HL-60/S4 treated with retinoic acid at 250 ng/mL for 4 days and 3 days (cell line): ENCODE results near the gene INPP4B.
"Not testable (repeated sequence)": the region's sequence is repeated elsewhere in the genome, so short reads cannot be mapped to it uniquely, and the experiment has no call there.

Source experiments
- in situ Hi-C: fragments of 300-500 bp; cut with MboI; formaldehyde crosslinking; loops from 2 replicates; pipeline ENCODE4 v1.7.0; 2022; ENCODE audit warnings: low sequenced_read_pairs

INPP4B gene

DNA sequence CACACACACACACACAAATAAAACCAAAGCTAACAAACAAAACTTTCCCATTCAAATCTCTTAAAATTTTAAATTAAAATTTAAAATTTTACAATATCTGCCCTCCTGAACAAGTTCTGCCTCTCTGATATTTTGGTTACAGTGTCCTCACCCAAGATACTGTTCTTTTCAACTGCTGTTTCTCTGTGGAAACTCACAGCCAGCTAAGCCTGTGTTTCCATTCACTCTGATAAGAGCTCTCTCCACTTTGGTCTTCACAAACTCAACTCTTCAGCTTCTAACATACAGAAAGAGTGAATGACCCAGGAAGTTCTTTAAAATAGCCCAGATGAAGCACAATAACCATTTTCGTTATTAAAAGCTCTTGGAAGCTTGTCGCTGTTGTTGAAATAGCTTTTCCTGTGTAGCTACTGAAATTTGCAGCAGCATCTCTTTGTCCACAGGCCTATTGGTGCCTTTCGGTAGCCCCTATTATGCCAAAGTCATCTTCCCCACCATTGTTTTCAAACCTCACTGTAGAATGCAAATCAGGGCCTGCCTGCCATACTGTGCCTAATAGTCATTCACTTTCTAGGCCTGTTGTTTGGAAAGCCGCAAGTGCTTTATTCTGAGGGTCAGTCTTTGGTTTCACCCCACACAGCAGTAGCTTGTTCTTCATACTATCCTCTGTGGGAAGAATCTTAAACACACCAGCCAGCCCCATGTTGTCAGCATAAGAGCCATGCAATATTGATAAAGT, 19.4 kb downstream of the INPP4B start:
- in situ Hi-C loops: no loop called here

GRCh38 chr4:142824368-142824767, 21.7 kb downstream of the INPP4B start:
- in situ Hi-C loops: no loop called here

DNA sequence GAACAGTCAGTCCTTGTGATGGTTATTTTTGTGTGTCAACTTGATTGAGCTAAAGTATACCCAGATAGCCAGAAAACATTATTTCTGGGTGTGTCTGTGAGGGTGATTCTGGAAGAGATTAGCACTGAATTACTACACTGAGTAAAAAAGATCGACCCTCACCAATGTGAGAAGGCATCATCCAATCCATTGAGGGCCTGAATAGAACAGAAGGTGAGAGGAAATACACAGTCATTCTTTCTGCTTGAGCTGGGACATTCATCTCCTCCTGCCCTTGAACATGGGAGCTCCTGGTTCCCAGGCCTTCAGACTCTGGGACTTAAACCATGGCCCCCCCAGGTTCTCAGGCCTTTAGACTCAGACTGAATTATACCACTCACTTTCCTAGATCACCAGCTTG, 22.3 kb downstream of the INPP4B start:
- in situ Hi-C loops: no loop called here

DNA sequence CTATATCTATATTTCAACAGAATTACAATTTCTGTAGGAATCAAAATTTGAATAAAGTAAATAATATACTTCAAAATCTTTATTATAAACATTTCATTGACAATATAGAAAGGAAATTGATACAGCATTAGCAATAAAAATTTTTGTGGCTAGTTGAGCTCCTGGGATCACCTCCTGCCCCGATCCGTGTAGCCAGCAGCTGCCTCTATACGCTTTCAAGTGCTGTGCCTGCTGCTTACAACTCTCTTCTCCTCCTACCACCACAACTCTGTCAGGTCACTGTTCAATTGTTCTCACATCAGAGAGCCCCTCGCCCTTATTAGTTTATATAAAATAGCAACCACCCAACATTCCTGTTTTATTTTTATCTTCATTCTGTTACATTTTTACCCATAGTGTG, 27.6 kb downstream of the INPP4B start:
- in situ Hi-C loops: no loop called here

- in situ Hi-C loops: no loop called here
Observed at GRCh38 chr4:142818031-142818430, 28.1 kb downstream of the INPP4B start.

GRCh38 chr4:142817442-142817841, 28.7 kb downstream of the INPP4B start:
- in situ Hi-C loops: no loop called here

GRCh38 chr4:142815834-142816233, 30.3 kb downstream of the INPP4B start:
- in situ Hi-C loops: no loop called here

- in situ Hi-C loops: no loop called here
Observed at GRCh38 chr4:142813388-142813787, 32.7 kb downstream of the INPP4B start.

- in situ Hi-C loops: no loop called here
Observed at GRCh38 chr4:142812091-142812490, 34.0 kb downstream of the INPP4B start.

GRCh38 chr4:142811034-142811433, 35.1 kb downstream of the INPP4B start:
- in situ Hi-C loops: no loop called here

DNA sequence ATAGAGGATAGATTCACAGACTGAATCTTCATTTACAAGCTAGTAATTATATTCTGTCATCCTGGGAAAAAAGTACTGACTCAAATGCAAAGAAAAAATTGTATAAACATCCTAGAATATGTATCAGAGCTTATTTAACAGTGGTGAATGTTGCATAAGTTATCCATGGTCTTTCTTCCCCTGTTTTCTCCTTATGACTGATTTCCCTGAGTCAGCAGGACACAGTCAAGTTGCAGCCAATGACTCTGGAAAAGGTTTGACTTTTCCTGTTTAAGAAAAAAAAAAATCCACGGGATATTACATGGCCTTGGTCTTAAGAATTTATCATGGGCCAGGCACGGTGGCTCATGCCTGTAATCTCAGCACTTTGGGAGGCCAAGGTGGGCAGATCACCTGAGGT, 36.5 kb downstream of the INPP4B start:
- in situ Hi-C loops: no loop called here

GRCh38 chr4:142803879-142804278, 42.2 kb downstream of the INPP4B start:
- in situ Hi-C loops: not testable (repeated sequence)

GRCh38 chr4:142801966-142802365, 44.1 kb downstream of the INPP4B start:
- in situ Hi-C loops: no loop called here

GRCh38 chr4:142781114-142781513, 65.0 kb downstream of the INPP4B start:
- in situ Hi-C loops: no loop called here

DNA sequence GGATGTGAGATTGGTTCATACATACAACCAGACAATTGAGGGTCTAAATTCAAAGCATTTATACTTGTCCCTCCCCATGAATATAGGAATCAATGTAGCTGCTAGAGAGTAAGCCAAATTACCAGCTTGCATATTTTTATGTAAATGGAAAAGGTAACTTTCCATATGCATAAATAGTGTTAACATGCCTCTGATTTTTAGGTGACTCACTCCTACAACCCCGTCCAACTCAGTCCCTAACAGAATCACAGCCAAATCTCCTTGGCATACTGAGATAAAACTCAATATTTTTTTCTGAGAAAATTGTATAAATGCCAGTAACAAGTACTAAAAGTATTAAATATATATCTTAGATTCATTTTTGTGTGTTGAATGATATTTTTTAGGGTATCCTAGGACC, 67.2 kb downstream of the INPP4B start:
- in situ Hi-C loops: no loop called here

DNA sequence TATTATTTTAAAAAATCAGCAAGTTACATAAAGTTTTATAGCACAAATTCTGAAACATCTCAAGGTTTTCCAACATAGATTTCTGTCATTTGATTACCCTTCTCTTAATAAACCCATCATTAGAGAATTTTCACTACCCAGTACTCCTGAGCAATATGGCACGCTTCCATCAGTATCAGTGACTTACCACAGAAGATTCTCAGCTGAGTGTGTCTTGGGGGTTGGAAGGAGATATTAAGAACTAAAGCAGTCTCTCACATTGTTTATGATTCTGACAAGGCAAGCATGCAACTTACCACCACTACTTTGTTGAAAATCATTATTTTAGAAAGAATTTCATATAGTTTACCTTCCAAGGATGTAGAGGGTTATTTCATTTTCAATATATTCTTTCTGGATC, 67.7 kb downstream of the INPP4B start:
- in situ Hi-C loops: no loop called here

DNA sequence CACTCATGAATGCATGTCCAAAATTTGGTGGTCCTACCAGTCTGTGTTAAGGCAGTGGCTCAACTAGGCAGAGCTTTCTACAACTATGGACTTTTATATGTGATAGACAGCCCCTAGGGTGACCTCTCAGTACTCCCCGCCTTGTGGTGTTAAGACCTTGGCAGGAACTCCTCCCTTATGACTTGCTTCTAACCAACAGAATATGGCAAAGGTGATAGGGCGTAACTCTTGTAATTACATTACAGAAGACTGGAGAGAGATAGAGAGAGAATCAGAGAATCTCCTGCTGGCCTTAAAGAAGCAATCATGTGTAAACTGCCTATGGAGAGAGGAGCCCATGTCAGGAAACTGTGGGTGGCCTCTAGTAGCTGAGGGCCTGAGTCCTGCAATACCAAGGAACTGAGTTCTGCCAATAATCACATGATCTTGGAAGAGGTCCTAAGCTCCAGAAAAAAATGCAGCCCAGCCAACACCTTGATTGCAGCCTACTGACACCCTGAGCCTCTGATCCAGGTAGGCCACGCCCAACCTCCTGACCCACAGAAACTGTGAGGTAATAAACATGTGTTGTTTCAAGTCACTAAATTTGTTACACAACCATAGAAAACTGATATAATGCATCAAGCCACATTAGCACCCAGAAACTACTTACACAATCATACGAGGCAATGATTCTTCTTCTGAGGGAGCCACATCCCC, 68.9 kb downstream of the INPP4B start:
- in situ Hi-C loops: no loop called here

DNA sequence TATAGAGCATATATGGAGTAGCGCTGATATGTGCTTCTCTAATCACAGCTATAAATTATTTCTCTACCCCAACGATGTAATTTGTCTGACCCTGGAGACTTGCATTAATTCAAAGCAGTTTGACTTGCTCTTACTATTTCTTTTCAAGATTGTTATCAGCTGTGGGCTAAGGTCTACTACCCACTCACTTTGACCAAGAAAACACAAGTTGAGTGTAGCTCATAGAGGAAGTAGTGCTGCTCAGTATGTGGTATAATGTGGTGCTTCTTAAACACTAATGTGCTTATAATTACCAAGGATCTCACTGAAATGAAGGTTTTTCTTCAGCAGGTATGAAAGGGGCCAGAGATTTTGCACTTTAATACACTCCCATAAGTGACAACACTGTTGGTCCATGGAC, 70.1 kb downstream of the INPP4B start:
- in situ Hi-C loops: no loop called here

GRCh38 chr4:142773505-142773904, 72.6 kb downstream of the INPP4B start:
- in situ Hi-C loops: no loop called here

GRCh38 chr4:142762280-142762679, 83.8 kb downstream of the INPP4B start:
- in situ Hi-C loops: no loop called here

DNA sequence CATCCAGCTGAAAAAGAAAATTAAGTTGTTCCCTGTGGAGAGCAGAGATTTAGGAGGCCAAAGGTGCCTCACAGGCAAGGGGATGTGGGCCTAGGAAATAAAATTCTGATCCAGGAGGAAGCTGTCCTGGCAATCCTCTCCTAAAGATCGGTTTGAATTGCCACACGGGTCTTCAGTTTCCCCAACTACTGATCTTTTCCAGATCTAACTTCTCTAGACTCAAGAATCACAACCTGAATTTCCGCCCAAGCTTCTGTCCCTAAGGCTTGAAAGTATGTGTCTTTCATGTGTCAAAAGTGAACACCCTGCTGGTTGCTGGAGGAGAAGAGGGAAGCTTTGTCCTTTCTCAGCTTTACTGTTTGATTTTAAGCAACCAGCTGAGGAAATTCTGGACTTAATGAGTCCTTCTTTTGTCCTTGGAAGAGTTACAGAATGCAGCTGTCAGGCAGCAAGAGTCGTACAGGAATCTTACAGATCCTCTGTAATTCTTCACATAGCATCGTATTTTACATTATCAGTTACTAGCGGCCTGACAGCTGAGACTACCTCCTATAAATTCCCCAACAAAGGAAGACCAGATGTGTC, 93.8 kb downstream of the INPP4B start:
- in situ Hi-C loops: no loop called here

DNA sequence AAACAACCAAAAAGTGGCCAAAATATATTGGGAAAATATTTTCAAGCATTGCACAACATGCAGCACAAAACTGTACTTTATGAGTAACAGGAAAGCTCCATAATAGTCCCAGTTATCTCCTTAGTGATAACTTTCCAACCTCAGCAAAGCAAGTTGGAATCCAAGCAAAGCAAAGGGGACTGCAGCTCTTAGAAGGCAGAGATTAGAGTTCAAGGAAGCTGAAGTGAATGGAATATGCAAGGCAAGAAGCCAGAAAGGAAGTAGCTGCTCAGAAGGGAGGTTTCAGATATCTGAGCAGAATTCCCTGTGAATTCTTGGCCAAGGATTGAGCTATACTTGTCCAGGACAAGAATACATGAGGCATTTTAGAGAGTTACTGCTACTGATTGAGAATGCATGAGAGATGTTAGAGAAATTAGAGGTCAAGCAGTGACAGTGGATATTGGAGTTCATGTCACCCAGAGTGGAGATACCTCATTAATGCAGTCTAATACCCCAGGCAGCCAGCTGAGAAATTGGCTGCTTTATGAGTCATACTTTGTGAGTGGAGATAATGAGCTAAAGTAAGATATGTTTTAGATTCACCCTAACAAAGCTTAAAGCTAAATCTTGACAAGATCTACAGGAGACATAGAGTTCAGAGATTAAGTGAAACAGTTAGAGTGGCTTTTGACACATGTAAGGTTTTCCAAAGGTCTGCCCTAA, 102.8 kb downstream of the INPP4B start:
- in situ Hi-C loops: no loop called here
